Measurements from ENCODE around the gene MISP.

DNA sequence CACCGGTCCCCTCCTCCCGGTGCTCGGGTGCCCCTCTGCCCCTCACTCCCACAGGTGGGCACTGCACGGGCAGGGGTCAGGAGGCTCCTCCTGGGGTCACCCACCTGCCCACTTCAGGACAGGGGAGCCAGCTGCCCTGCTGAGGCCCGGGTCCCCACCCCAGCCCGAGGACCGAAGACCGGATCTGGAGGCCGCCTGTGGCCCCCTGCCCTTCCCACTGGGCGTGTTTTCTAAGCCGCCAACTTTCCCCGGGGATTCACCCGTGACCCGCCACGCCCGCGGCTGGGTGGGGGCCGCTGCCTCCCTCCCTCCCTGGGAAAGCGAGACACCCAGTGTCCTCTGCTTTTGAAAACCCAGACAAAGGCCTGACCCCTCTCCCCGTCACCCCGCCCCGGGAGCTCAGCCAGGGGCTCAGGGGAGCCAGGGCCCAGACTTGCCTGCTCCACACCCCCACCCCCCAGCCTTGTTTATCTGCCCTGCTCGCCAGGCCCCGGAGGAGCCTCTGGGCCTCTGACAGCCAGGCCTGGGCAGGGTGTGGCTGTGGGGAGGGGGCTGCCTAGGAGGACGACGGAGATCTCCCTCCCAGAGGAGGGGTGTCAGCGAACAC is 40.8 kb upstream of the MISP start:
- TF ChIP-seq, protein P1, sequence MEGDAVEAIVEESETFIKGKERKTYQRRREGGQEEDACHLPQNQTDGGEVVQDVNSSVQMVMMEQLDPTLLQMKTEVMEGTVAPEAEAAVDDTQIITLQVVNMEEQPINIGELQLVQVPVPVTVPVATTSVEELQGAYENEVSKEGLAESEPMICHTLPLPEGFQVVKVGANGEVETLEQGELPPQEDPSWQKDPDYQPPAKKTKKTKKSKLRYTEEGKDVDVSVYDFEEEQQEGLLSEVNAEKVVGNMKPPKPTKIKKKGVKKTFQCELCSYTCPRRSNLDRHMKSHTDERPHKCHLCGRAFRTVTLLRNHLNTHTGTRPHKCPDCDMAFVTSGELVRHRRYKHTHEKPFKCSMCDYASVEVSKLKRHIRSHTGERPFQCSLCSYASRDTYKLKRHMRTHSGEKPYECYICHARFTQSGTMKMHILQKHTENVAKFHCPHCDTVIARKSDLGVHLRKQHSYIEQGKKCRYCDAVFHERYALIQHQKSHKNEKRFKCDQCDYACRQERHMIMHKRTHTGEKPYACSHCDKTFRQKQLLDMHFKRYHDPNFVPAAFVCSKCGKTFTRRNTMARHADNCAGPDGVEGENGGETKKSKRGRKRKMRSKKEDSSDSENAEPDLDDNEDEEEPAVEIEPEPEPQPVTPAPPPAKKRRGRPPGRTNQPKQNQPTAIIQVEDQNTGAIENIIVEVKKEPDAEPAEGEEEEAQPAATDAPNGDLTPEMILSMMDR (IDR thresholded peaks at IDR 0.05): no peak
- TF ChIP-seq POLR2A (IDR thresholded peaks at IDR 0.05): no peak

All from transverse colon (tissue), 3 donors.